WTC11 (cell line): ENCODE measurements around the gene RGS14.

Experiments
- ATF1 ChIP-seq: sonication (generic); formaldehyde crosslinking; IDR thresholded peaks from 2 replicates; pipeline ENCODE4 v1.8.1; 2023; ENCODE audit warnings: mild to moderate bottlenecking, moderate library complexity, missing genetic modification reagents
- ATF6 ChIP-seq: sonication (generic); formaldehyde crosslinking; IDR thresholded peaks from 2 replicates; pipeline ENCODE4 v1.8.1; 2023; ENCODE audit warnings: mild to moderate bottlenecking, missing genetic modification reagents
- CREB1 ChIP-seq: sonication (generic); formaldehyde crosslinking; IDR thresholded peaks from 2 replicates; pipeline ENCODE4 v1.8.0; 2023; ENCODE audit warnings: mild to moderate bottlenecking, missing genetic modification reagents
- ELF4 ChIP-seq: sonication (generic); formaldehyde crosslinking; IDR thresholded peaks from 2 replicates; pipeline ENCODE4 v1.8.1; 2022; ENCODE audit warnings: low read depth, mild to moderate bottlenecking, moderate library complexity, missing genetic modification reagents
- FOXK1 ChIP-seq: sonication (generic); formaldehyde crosslinking; IDR thresholded peaks from 2 replicates; pipeline ENCODE4 v1.8.0; 2022; ENCODE audit warnings: mild to moderate bottlenecking, moderate library complexity, missing genetic modification reagents
- HMGXB4 ChIP-seq: sonication (generic); formaldehyde crosslinking; IDR thresholded peaks from 2 replicates; pipeline ENCODE4 v1.8.1; 2023; ENCODE audit warnings: mild to moderate bottlenecking, moderate library complexity, missing genetic modification reagents
- IRF2 ChIP-seq: sonication (generic); formaldehyde crosslinking; IDR thresholded peaks from 2 replicates; pipeline ENCODE4 v1.8.0; 2022; ENCODE audit warnings: low read depth, missing genetic modification reagents, borderline replicate concordance
- NR3C1 ChIP-seq: sonication (generic); formaldehyde crosslinking; conservative IDR thresholded peaks from 2 replicates; pipeline ENCODE4 v1.8.1; 2023; ENCODE audit warnings: low read depth, mild to moderate bottlenecking, missing genetic modification reagents
- STAT6 ChIP-seq: sonication (generic); formaldehyde crosslinking; conservative IDR thresholded peaks from 2 replicates; pipeline ENCODE4 v1.8.1; 2023; ENCODE audit warnings: mild to moderate bottlenecking, low read depth, missing genetic modification reagents, moderate library complexity
- TCF7 ChIP-seq: sonication (generic); formaldehyde crosslinking; IDR thresholded peaks from 2 replicates; pipeline ENCODE4 v1.8.0; 2022; ENCODE audit warnings: mild to moderate bottlenecking, low read depth, missing genetic modification reagents, moderate library complexity
- TEAD4 ChIP-seq: sonication (generic); formaldehyde crosslinking; IDR thresholded peaks from 2 replicates; pipeline ENCODE4 v1.8.0; 2022; ENCODE audit warnings: mild to moderate bottlenecking, missing genetic modification reagents
- USF2 ChIP-seq: sonication (generic); formaldehyde crosslinking; IDR thresholded peaks from 2 replicates; pipeline ENCODE4 v1.8.1; 2023; ENCODE audit warnings: mild to moderate bottlenecking, missing genetic modification reagents, moderate library complexity
- ZNF423 ChIP-seq: fragments of 250-450 bp; sonication (Bioruptor Pico); IDR thresholded peaks from 2 replicates; pipeline ENCODE4 v2.1.2; 2022; ENCODE audit warnings: mild to moderate bottlenecking, moderate library complexity
- TF ChIP-seq, protein P1 (sequence below): fragments of 200-600 bp; IDR thresholded peaks from 2 replicates; pipeline ENCODE4 v1.8.0; 2022; ENCODE audit warnings: antibody characterized with exemption

GRCh38 chr5:177397875-177398390 lies 40.2 kb downstream of the RGS14 start:
- TF ChIP-seq USF2 (no peak), ATF6 (CRISPR knock-in tag) (no peak), HMGXB4 (no peak), TEAD4 (no peak), IRF2 (CRISPR knock-in tag) (no peak), FOXK1 (CRISPR knock-in tag) (no peak), ELF4 (CRISPR knock-in tag) (no peak), ATF1 (no peak), ZNF423 (CRISPR knock-in tag) (no peak), NR3C1 (no peak), STAT6 (CRISPR knock-in tag) (no peak), TCF7 (CRISPR knock-in tag) (no peak), CREB1 (CRISPR knock-in tag) (no peak)
- TF ChIP-seq, protein P1, sequence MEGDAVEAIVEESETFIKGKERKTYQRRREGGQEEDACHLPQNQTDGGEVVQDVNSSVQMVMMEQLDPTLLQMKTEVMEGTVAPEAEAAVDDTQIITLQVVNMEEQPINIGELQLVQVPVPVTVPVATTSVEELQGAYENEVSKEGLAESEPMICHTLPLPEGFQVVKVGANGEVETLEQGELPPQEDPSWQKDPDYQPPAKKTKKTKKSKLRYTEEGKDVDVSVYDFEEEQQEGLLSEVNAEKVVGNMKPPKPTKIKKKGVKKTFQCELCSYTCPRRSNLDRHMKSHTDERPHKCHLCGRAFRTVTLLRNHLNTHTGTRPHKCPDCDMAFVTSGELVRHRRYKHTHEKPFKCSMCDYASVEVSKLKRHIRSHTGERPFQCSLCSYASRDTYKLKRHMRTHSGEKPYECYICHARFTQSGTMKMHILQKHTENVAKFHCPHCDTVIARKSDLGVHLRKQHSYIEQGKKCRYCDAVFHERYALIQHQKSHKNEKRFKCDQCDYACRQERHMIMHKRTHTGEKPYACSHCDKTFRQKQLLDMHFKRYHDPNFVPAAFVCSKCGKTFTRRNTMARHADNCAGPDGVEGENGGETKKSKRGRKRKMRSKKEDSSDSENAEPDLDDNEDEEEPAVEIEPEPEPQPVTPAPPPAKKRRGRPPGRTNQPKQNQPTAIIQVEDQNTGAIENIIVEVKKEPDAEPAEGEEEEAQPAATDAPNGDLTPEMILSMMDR = no peak
